CD4-positive, alpha-beta T cell treated with Interleukin-1 beta for 1 hour (primary cell): Measurements from ENCODE around the gene BRD7.
A peak's percentile ranks its signal among the peaks of the same experiment; 100 is the strongest.

ENCODE experiments used
- DNase-seq, 2 donors: peaks; one replicate each; pipeline ENCODE4 v3.0.0-alpha.2; 2020 to 2022

Gene BRD7

DNA sequence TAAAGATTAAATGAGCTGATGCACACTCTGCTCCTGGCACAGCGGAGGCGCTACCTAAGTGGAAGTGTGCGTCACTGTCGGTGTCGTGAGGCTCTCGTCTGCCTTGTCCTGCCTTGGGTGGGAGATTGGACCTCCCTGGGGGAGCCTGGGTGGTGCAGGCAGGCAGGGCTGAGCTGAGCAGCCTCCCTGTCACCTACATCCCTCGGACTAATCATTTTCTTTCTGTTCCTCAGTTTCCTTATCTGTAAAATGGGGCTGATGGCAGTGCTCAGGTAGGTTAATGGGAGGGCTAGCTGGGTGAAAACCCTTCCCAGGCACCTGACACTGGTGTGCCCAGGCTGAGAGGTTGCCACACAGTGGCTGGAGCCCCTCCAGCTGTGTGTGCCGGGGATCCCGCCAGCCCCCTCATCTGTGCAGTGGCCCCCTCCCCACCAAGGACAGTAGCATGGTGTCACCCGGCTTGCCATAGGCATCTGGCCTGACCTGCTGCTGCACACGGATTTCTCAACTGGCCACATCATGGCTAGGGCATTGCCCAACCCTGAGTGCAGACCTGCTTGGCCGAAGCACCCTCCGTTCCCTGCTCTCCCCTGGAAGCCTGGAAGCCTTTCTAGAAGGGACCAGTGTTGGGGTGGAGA is 98.2 kb downstream of the BRD7 start:
- no peak for DNase-seq

DNA sequence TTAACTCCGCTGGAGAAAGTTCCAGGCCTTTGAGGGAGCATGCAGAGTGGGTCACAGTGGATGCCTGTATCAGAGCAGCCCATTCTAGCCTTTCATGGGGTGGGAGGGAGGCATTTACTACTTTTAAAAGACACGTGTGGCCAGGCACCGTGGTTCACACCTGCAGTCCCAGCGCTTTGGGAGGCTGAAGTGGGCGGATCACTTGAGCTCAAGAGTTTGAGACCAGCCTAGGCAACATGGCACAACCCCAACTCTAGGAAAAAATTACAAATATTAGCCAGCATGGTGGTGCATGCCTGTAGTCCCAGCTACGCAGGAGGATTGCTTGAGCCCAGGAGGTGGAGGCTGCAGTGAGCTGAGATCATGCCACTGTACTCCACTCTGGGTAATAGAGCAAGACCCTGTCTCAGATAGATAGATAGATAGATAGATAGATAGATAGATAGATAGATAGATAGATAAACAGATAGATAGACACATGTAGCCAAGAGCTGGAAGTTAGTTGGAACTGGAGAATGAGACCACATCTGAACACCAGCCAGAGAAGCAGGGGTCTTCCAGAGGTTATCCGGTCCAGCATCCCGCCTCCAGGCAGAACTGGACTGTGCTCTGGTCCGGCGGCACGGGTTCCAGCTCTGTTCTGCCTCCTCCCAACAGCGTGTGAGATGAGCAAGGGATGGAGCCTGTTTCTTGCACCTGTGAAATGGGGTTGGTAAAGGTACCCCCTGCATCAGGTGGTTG is 98.8 kb downstream of the BRD7 start:
- no peak for DNase-seq

DNA sequence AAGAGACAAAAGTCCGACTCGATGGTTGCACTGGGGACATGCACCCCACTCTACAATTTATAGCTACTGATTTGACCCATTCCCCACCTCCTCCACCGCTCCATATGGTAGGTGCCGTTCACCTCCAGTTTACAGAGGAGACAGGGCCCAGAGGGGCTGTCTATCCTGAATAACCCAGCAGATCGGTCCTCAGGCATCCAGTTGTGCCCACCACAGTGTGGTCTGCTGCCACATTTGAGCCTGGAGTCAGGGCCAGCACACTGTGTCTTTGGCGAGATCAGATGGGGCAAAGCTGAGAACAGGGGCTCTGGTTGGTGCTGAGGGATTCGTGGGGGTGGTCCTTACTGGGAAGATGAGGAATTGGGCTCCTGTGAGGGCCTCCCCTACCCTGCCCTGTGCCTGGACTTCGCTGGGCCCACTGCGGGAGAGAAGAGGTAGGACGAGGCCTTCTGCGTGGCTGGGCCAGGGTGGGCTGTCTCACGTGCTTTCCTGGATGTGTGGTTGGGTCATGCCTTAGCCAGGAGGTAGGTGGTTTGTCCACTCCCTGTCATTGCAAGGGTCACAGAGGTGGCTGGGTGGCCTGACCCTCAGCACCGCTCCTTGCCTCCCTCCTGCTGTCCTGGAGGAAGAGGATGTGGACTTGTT is 99.6 kb downstream of the BRD7 start:
- no peak for DNase-seq

DNA sequence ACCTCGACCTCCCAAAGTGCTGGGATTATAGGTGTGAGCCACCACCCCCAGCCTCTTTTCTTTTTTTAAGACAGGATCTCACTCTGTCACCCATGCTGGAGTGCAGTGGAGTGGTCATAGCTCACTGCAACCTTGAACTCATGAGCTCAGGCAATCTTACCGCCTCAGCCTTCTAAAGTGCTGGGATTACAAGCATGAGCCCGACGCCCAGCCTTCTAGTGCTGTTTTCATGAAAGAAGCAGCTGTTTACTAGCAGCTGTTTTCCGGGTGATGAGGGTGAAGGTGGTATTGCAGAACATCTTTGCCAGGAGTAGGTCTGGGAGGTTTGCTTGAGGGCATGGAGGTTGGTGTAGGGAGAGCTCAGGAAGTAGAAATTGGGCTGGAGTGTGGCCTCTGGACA is 100.4 kb downstream of the BRD7 start:
- DNase-seq: no peak

DNA sequence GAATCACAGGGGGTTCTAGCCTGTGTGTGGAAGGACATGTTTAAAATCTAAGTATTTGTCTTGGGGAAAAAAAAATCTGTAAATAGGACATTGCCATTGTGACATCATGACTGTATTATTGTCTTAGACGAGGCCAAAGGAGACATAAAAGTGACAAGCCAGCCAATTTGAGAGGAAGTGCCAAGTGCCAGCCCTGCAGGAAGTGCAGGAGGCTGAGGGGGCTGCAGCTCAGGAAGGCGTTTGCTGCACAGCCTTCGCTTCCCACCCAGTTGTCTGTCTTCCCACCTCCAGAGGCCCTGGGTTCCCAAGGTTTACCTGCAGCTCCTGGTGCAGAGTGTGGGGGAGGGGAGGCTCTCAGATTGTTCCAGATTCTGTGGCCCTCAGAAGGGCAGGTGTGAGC is 101.1 kb downstream of the BRD7 start:
- peak in 1 of 2 donors; percentile 34 for DNase-seq

DNA sequence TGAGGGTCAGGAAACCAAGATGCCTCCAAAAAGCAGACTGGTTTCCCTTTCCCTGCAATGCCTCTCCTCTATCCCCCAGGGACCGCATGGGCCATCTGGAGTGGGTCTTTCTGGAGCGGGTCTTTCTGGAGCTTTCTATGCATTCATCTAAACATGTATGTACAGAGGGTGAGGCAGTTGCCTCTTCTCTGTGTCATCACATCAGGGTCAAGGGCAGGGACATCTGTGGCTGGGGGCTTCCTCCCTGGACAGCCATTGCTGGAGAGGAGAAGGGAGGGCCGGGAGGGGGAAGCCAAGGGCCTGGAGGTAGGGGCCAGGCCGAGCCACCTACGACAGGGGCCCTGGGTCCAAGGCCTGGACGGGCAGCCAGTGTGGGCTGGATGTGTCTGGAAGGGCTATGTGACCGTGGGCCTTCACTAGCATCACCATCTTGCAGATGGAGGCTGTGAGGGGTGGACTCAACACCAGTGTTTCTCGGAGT is 101.6 kb downstream of the BRD7 start:
- no peak for DNase-seq

DNA sequence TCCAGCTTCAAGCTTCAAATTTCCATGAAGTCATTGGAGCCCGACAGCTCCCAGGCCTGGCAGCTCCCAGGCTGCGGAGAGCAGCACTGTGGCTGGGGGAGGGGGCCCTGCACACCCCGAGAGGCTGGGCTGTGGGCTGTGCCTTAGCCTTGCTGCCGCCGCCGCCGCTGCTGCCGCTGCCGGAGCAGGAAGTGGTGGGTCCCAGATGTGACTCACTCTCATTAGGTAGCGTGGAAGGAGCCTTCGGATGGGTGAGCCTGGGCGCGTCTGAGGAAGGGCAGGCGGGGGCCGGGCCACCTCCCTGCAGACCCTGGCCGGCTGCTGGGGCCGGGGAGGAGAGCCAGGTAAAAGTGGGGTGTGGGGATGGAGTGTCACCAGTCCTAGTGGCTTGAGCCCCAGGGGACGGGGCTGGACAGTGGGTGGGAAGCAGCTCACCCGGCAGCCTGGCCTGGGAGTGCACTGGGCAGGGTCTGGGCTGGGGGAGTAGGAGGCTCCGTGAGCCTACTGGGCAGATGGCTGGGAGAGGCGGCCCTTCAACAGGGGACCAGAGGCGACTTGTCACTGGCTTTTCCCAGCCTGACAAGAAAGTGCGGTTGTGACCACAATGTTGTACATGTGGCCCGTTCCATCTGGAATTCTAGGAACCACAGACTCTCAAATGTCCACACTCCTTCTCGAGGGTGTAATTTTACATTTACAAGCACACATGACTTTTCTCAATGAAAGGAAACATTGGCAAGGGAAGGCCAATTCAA is 102.3 kb downstream of the BRD7 start, which contains the start of gene ADCY7:
ADCY7 (plus strand) TSS at position 215 of the 755 bp plus-strand sequence. CDS start 21,629 bp downstream, outside the sequence.
- DNase-seq: peak; percentile 82 to 83
